Activated naive CD4-positive, alpha-beta T cell treated with Interleukin-2 at 50 U/mL for 16 hours (primary cell): Measurements from ENCODE around the gene SYNDIG1.

ENCODE experiments used
- DNase-seq: peaks from one replicate; pipeline ENCODE4 v3.0.0-alpha.2; 2020

Gene SYNDIG1

GRCh38 chr20:24469116-24469893 lies at the start of gene SYNDIG1:
SYNDIG1 (plus strand) TSS chr20:24469629; CDS start chr20:24543098, 73,469 bp downstream.
- no peak for DNase-seq

- DNase-seq, result no peak
These were observed 49.6 kb upstream of the SYNDIG1 start for GRCh38 chr20:24419786-24420185.

GRCh38 chr20:24420567-24420966 lies 48.9 kb upstream of the SYNDIG1 start:
- DNase-seq, result no peak

- DNase-seq, result no peak
These were observed 48.4 kb upstream of the SYNDIG1 start for GRCh38 chr20:24421071-24421470.

- DNase-seq, result no peak
These were observed 47.2 kb upstream of the SYNDIG1 start for GRCh38 chr20:24422091-24422760.

- DNase-seq, result no peak
These were observed 45.8 kb upstream of the SYNDIG1 start for GRCh38 chr20:24423390-24424313.

GRCh38 chr20:24425523-24426135 lies 43.8 kb upstream of the SYNDIG1 start:
- no peak for DNase-seq

GRCh38 chr20:24431279-24432045 lies 38.0 kb upstream of the SYNDIG1 start:
- DNase-seq, result no peak

GRCh38 chr20:24432046-24432442 lies 37.4 kb upstream of the SYNDIG1 start:
- no peak for DNase-seq

GRCh38 chr20:24436160-24436559 lies 33.3 kb upstream of the SYNDIG1 start:
- no peak for DNase-seq

GRCh38 chr20:24437196-24438082 lies 32.0 kb upstream of the SYNDIG1 start:
- DNase-seq, result no peak

- no peak for DNase-seq
These were observed 31.1 kb upstream of the SYNDIG1 start for GRCh38 chr20:24438331-24438730.

- no peak for DNase-seq
These were observed 29.6 kb upstream of the SYNDIG1 start for GRCh38 chr20:24439737-24440387.

GRCh38 chr20:24441661-24442060 lies 27.8 kb upstream of the SYNDIG1 start:
- no peak for DNase-seq

GRCh38 chr20:24442909-24443308 lies 26.5 kb upstream of the SYNDIG1 start:
- no peak for DNase-seq

- DNase-seq, result no peak
These were observed 26.0 kb upstream of the SYNDIG1 start for GRCh38 chr20:24443436-24443835.

GRCh38 chr20:24444526-24445190 lies 24.8 kb upstream of the SYNDIG1 start:
- DNase-seq, result no peak

GRCh38 chr20:24445510-24446170 lies 23.8 kb upstream of the SYNDIG1 start:
- no peak for DNase-seq

GRCh38 chr20:24446811-24447210 lies 22.6 kb upstream of the SYNDIG1 start:
- no peak for DNase-seq
